Upper lobe of right lung (tissue), 1 donor: ENCODE results near the gene RARG. TPM values are rescaled to one million over a fixed set of nuclear protein-coding genes. Genes with fewer than 3 reads are reported as not detected.
"Not testable (repeated sequence)": the region's sequence is repeated elsewhere in the genome, so short reads cannot be mapped to it uniquely, and the experiment has no call there.

ENCODE experiments used
- ATAC-seq: fragments of 200-7000 bp; cut with Tn5 transposase; one replicate; pipeline ENCODE4 v1.9.1; 2020; ENCODE audit warnings: mild to moderate bottlenecking, moderate library complexity
- DNase-seq: peaks from one replicate; pipeline ENCODE4 v3.0.0-alpha.2; 2020
- H3K27ac ChIP-seq: fragments of 200-600 bp; one replicate; pipeline ENCODE4 v1.8.0; 2022
- H3K27me3 ChIP-seq: fragments of 200-600 bp; one replicate; pipeline ENCODE4 v1.8.0; 2022; ENCODE audit warnings: mild to moderate bottlenecking
- H3K36me3 ChIP-seq: fragments of 200-600 bp; one replicate; pipeline ENCODE4 v1.8.0; 2022
- H3K4me1 ChIP-seq: fragments of 200-600 bp; one replicate; pipeline ENCODE4 v1.8.0; 2022
- H3K4me3 ChIP-seq: fragments of 200-600 bp; one replicate; pipeline ENCODE4 v1.8.0; 2022; ENCODE audit warnings: mild to moderate bottlenecking
- H3K9me3 ChIP-seq: fragments of 200-600 bp; one replicate; pipeline ENCODE4 v1.8.0; 2022
- intact Hi-C: fragments of 100-400 bp; cut with DNase I; formaldehyde crosslinking; loops from one replicate; pipeline ENCODE4 v1.11.0; 2022
- total RNA-seq: library from RNA; stranded (reverse); fragmentation: NEBNext Ultra II Directional; extraction: Animal tissue kit (Norgen Biotek cat#: 25700); gene quantifications from one replicate; pipeline ENCODE4 v1.2.1, GENCODE V29; 2021
- TF ChIP-seq, protein P1 (sequence below): fragments of 200-600 bp; IDR thresholded peaks from one replicate; pipeline ENCODE4 v1.8.0; 2022; ENCODE audit warnings: antibody characterized with exemption
- donor health status: DM: no; HTN: yes; CAD: no; lungs with severe emphysema.

The RARG gene
- total RNA-seq, 1 donor from 2014 or later = 23.8 TPM

GRCh38 chr12:53207042-53207441 lies 25.0 kb downstream of the RARG start, which contains the start of gene ITGB7:
TSS of gene ITGB7 (minus strand) at chr12:53207251. CDS start at chr12:53200443, 6,808 bp downstream.
- H3K36me3 ChIP-seq = peaks cover 19% of the 10 kb centered on the region

DNA sequence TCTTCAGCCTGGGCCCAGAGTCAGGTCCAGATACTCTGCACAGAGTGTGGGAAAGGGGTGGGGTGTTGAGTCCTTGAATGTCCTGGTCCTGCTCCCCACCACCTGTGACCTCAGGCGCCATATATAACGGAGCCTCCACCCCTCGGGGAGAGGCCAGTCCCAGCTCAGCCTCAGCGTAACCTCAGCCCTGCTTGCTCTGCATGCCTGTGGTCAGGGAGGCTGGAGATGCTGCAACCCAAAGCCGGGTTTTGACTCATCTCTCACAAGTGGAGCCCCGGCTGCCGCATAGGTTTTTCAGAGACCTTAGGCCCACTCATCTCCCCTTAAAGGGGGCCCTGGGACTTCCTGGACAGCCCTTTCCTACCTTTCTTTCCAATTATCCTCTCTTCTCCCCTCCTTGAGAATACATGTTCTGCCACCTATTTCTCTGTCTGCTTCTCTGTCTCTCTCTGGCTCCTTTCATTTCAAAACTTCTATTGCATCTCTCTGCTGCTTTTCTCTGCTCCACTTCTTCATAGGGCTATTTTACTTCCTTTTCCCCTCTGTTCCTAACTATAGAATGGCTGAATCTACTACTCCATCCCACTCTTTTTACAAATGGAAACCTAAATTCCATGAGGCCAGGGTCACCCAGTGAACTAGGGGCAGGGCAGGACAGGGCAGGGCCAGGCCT lies 26.1 kb downstream of the RARG start:
- Histone ChIP-seq H3K27ac (peak overlapping the region; percentile 42), H3K36me3 (peaks cover 8% of the 10 kb centered on the region), H3K4me3 (peak overlapping the region; percentile 26), H3K27me3 (no peaks in the 10 kb centered on the region), H3K9me3 (no peaks in the 10 kb centered on the region), H3K4me1 (peaks cover 20% of the 10 kb centered on the region)
- TF ChIP-seq, protein P1, sequence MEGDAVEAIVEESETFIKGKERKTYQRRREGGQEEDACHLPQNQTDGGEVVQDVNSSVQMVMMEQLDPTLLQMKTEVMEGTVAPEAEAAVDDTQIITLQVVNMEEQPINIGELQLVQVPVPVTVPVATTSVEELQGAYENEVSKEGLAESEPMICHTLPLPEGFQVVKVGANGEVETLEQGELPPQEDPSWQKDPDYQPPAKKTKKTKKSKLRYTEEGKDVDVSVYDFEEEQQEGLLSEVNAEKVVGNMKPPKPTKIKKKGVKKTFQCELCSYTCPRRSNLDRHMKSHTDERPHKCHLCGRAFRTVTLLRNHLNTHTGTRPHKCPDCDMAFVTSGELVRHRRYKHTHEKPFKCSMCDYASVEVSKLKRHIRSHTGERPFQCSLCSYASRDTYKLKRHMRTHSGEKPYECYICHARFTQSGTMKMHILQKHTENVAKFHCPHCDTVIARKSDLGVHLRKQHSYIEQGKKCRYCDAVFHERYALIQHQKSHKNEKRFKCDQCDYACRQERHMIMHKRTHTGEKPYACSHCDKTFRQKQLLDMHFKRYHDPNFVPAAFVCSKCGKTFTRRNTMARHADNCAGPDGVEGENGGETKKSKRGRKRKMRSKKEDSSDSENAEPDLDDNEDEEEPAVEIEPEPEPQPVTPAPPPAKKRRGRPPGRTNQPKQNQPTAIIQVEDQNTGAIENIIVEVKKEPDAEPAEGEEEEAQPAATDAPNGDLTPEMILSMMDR = no peak
- ATAC-seq = peak; percentile 66
- no peak for DNase-seq
- intact Hi-C loops = no loop called here

More at GRCh38 chr12:53207042-53207441, 25.0 kb downstream of the RARG start, which contains the start of gene ITGB7:
- Histone ChIP-seq H3K27me3 (no peaks in the 10 kb centered on the region), H3K27ac (peak within 1 kb of the TSS; percentile 17), H3K9me3 (no peaks in the 10 kb centered on the region), H3K4me1 (peaks cover 20% of the 10 kb centered on the region), H3K4me3 (peak within 1 kb of the TSS; percentile 26)
- DNase-seq = no peak
- ATAC-seq = peak; percentile 31
- TF ChIP-seq, protein P1 = no peak
- intact Hi-C loops = no loop called here

- Histone ChIP-seq H3K9me3 (no peaks in the 10 kb centered on the region), H3K36me3 (no peaks in the 10 kb centered on the region), H3K4me1 (peaks cover 19% of the 10 kb centered on the region), H3K4me3 (no peak overlapping the region), H3K27ac (no peak overlapping the region), H3K27me3 (no peaks in the 10 kb centered on the region)
- TF ChIP-seq, protein P1 = no peak
- intact Hi-C loops = no loop called here
- no peak for ATAC-seq
- DNase-seq = no peak
These were observed 27.7 kb downstream of the RARG start for GRCh38 chr12:53204351-53204750.

- H3K27ac ChIP-seq, H3K4me3 ChIP-seq, H3K36me3 ChIP-seq, H3K27me3 ChIP-seq, H3K9me3 ChIP-seq, ATAC-seq, intact Hi-C loops: not testable (repeated sequence)
- DNase-seq = peak; percentile 26
- peaks cover 18% of the 10 kb centered on the region for H3K4me1 ChIP-seq
These were observed 29.7 kb downstream of the RARG start for GRCh38 chr12:53202316-53202715.

DNA sequence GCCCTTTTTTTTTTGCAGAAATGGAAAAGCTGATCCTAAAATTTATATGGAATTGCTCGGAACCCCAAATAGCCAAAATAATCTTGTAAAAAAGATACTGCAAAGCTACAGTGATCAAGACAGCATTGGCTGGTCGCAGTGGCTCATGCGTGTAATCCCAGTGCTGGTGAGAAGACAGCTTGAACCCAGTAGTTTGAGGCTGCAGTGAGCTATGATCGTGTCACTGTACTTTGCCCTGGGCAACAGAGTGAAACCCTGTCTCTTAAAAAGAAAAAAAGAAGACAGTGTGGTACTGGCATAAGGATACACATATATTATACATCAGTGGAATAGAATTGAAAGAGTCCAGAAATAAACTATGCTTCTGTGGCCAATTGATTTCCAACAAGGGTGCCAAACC lies 30.4 kb downstream of the RARG start:
- H3K4me1 ChIP-seq = peaks cover 13% of the 10 kb centered on the region
- no peak overlapping the region for H3K27ac ChIP-seq
- H3K9me3 ChIP-seq = no peaks in the 10 kb centered on the region
- intact Hi-C loops = no loop called here
- H3K4me3 ChIP-seq = no peak overlapping the region
- TF ChIP-seq, protein P1 = no peak
- peak; percentile 15 for DNase-seq
- H3K27me3 ChIP-seq = no peaks in the 10 kb centered on the region
- ATAC-seq = no peak
- no peaks in the 10 kb centered on the region for H3K36me3 ChIP-seq

DNA sequence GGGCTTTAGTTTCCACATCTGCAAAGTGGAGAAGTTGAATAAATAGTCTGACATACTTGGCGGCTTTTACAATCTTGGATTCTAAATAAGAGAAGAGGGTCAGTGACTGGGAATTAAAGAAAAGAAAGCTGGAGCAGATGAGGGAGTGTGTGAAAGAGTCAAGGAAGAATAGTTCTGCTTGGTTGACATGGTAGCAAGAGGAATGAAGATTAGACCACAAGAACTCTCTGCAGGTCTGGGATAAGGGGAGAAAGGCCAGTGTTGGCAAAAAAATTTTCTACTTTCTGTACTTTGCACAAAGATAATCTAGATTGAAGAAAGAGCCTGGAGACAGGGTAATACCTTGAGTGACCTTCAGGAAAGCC lies 30.9 kb downstream of the RARG start:
- ATAC-seq = no peak
- H3K27me3 ChIP-seq = no peaks in the 10 kb centered on the region
- H3K9me3 ChIP-seq = no peaks in the 10 kb centered on the region
- no peaks in the 10 kb centered on the region for H3K36me3 ChIP-seq
- intact Hi-C loops = no loop called here
- no peak overlapping the region for H3K4me3 ChIP-seq
- peaks cover 13% of the 10 kb centered on the region for H3K4me1 ChIP-seq
- TF ChIP-seq, protein P1 = no peak
- DNase-seq = no peak
- H3K27ac ChIP-seq = no peak overlapping the region
